GM12878 (cell line): Measurements from ENCODE around the gene CDH1. TPM values are rescaled to one million over a fixed set of nuclear protein-coding genes. Genes with fewer than 3 reads are reported as not detected.

Experiments used
- ATAC-seq: fragments of 200-7000 bp; cut with Tn5 transposase; 3 replicates; pipeline ENCODE4 v1.9.1; 2020; ENCODE audit warnings: mild to moderate bottlenecking, moderate library complexity
- BruUV-seq: library from RNA; stranded (reverse); fragments of 400-500 nt; replicated peaks from 2 replicates; lab custom pipeline; 2021; lab: Mats Ljungman, UMichigan
- CTCF ChIA-PET: fragments of 300-600 bp; sonication (Branson Sonifier 250); formaldehyde crosslinking; extraction: SDS; loops from one replicate; lab custom pipeline; 2021; ENCODE audit warnings: inconsistent platforms; lab: Yijun Ruan, JAX
- POLR2A ChIA-PET: fragments of 350-600 bp; formaldehyde crosslinking; extraction: SDS; loops from one replicate; lab custom pipeline; 2021; ENCODE audit warnings: inconsistent platforms; lab: Charles Lee
- RAD21 ChIA-PET: fragments of 300-600 bp; sonication (Branson Sonifier 250); formaldehyde crosslinking; loops from one replicate; lab custom pipeline; 2023; ENCODE audit warnings: antibody characterized with exemption; ENCODE audit not compliant: unreplicated experiment; lab: Charles Lee
- SMC1A ChIA-PET: fragments of 300-600 bp; sonication (Branson Sonifier 250); formaldehyde crosslinking; loops from one replicate; lab custom pipeline; 2023; ENCODE audit not compliant: unreplicated experiment, uncharacterized antibody; lab: Charles Lee
- DNase-seq: peaks from one replicate; pipeline ENCODE4 v3.0.0-alpha.2; 2011; ENCODE audit warnings: low read depth, low spot score
- FAIRE-seq: peaks from 3 replicates; lab custom pipeline; 2011; peaks lifted over from hg19 to GRCh38; lab: Jason Lieb, UNC
- H2AFZ ChIP-seq: 2 replicates; pipeline ENCODE4 v1.6.0; 2011; ENCODE audit warnings: low read depth, low read length, control low read depth; ENCODE audit not compliant: control insufficient read depth
- H3K27ac ChIP-seq: 2 replicates; pipeline ENCODE4 v1.5.1; 2011; ENCODE audit warnings: control low read depth; ENCODE audit not compliant: control insufficient read depth, insufficient read depth
- H3K27me3 ChIP-seq, 2 experiments: replicated peaks in 1 of 2; 2 replicates each; pipeline versions ENCODE4 v1.6.0 to v1.6.1; 2011; ENCODE audit warnings: low read length in 1 of 2; ENCODE audit not compliant: control insufficient read depth in 2 of 2, insufficient read depth in 2 of 2
- H3K36me3 ChIP-seq, 2 experiments: 2 replicates each; pipeline ENCODE4 v1.5.1; 2011; ENCODE audit warnings: low read length in 1 of 2; ENCODE audit not compliant: control insufficient read depth in 2 of 2, insufficient read depth in 2 of 2
- H3K4me1 ChIP-seq: 2 replicates; pipeline ENCODE4 v1.6.1; 2011; ENCODE audit warnings: mild to moderate bottlenecking, low read length, moderate library complexity, mixed read lengths; ENCODE audit not compliant: control insufficient read depth, insufficient read depth
- H3K4me2 ChIP-seq: 2 replicates; pipeline ENCODE4 v1.6.0; 2011; ENCODE audit warnings: control low read depth; ENCODE audit not compliant: control insufficient read depth, insufficient read depth
- H3K4me3 ChIP-seq: fragments of 200-600 bp; sonication (generic); 2 replicates; pipeline ENCODE4 v1.5.1; 2016
- H3K79me2 ChIP-seq: 2 replicates; pipeline ENCODE4 v1.6.0; 2011; ENCODE audit warnings: low read length; ENCODE audit not compliant: control insufficient read depth, insufficient read depth
- H3K9ac ChIP-seq: 2 replicates; pipeline ENCODE4 v1.8.0; 2011; ENCODE audit warnings: low read length, control low read depth, mixed read lengths; ENCODE audit not compliant: control insufficient read depth, insufficient read depth
- H3K9me3 ChIP-seq: replicated peaks from 3 replicates; pipeline ENCODE4 v1.5.1; 2011; ENCODE audit warnings: mild to moderate bottlenecking, low read length; ENCODE audit not compliant: control insufficient read depth, insufficient read depth
- H4K20me1 ChIP-seq: 2 replicates; pipeline ENCODE4 v1.6.0; 2011; ENCODE audit not compliant: control insufficient read depth, insufficient read depth
- BHLHE40 ChIP-seq, 2 experiments: fragments of 450-650 bp in 1 of 2; IDR thresholded peaks; 2 replicates each; pipeline ENCODE4 v1.6.1; 2011 to 2017; ENCODE audit warnings: low read depth in 2 of 2, borderline replicate concordance in 1 of 2, improper control_type of control experiment in 1 of 2, low read length in 1 of 2, mild to moderate bottlenecking in 1 of 2
- BMI1 ChIP-seq: fragments of 450-650 bp; IDR thresholded peaks from 2 replicates; pipeline ENCODE4 v1.6.1; 2016; ENCODE audit warnings: mild to moderate bottlenecking, moderate library complexity, borderline replicate concordance
- CHD1 ChIP-seq: IDR thresholded peaks from 2 replicates; pipeline ENCODE4 v1.6.1; 2012; ENCODE audit warnings: low read depth, low read length, improper control_type of control experiment
- MEF2B ChIP-seq: fragments of 450-650 bp; IDR thresholded peaks from 2 replicates; pipeline ENCODE4 v1.6.1; 2018; ENCODE audit warnings: mild to moderate bottlenecking, moderate library complexity; ENCODE audit not compliant: partially characterized antibody, poor library complexity, severe bottlenecking
- MYB ChIP-seq: fragments of 150-350 bp; IDR thresholded peaks from 2 replicates; pipeline ENCODE4 v1.6.1; 2014; ENCODE audit warnings: mild to moderate bottlenecking, low read depth, low read length, borderline replicate concordance
- NBN ChIP-seq: fragments of 450-650 bp; IDR thresholded peaks from 2 replicates; pipeline ENCODE4 v1.6.1; 2016
- POLR2A ChIP-seq: IDR thresholded peaks from 2 replicates; pipeline ENCODE4 v1.6.1; 2011; ENCODE audit warnings: low read depth, mild to moderate bottlenecking, low read length
- RBBP5 ChIP-seq: fragments of 200-600 bp; sonication (generic); conservative IDR thresholded peaks from 2 replicates; pipeline ENCODE4 v1.6.1; 2016
- RELA ChIP-seq: fragments of 450-650 bp; IDR thresholded peaks from 2 replicates; pipeline ENCODE4 v1.8.0; 2014; ENCODE audit warnings: borderline replicate concordance; ENCODE audit not compliant: partially characterized antibody
- SMAD1 ChIP-seq: fragments of 450-650 bp; IDR thresholded peaks from 2 replicates; pipeline ENCODE4 v1.6.1; 2018; ENCODE audit warnings: mild to moderate bottlenecking, low read depth; ENCODE audit not compliant: partially characterized antibody
- WGBS: methylation state at CpG from one replicate; pipeline ENCODE4 v1.1.6; 2016; ENCODE audit warnings: low lambda C conversion rate; ENCODE audit not compliant: insufficient replicate concordance, insufficient coverage; ENCODE audit errors: missing lambda C conversion rate; 5-methylcytosine and 5-hydroxymethylcytosine counted together
- in situ Hi-C: fragments of 300-500 bp; cut with MboI; formaldehyde crosslinking; loops from 9 replicates; pipeline ENCODE4 v1.14.3; 2018; ENCODE audit warnings: mixed read lengths
- intact Hi-C: fragments of 100-400 bp; cut with micrococcal nuclease; formaldehyde crosslinking; loops from one replicate; pipeline ENCODE4 v1.14.2; 2022; ENCODE audit not compliant: unreplicated experiment
- polyA plus RNA-seq, 11 experiments: library from polyadenylated mRNA; depleted of rRNA in 4 of 11; unstranded in 6 of 11; stranded (reverse) in 5 of 11; fragments of >200 nt; fragmentation: Nextera tagmentation in 4 of 11; fragmentation: Illumina TruSeq in 1 of 11; extraction: Ambion mirVana in 4 of 11; extraction: Trizol in 1 of 11; gene quantifications; 1 replicate in 1 of 11; 2 replicates in 10 of 11; pipeline versions ENCODE4 v1.2.1 to v1.2.3, GENCODE V29; 2011 to 2016; ENCODE audit warnings: inconsistent platforms in 2 of 11, missing spikeins in 2 of 11, low read depth in 1 of 11
- total RNA-seq, 4 experiments: library from RNA; depleted of rRNA in 3 of 4; stranded (reverse); fragments of >200 nt in 3 of 4; fragmentation: Illumina TruSeq in 1 of 4; extraction: Trizol in 1 of 4; gene quantifications; 2 replicates each; pipeline versions ENCODE4 v1.2.1 to v1.2.3, GENCODE V29; 2013 to 2021
- TF ChIP-seq, protein P1 (sequence below): IDR thresholded peaks from 2 replicates; pipeline ENCODE4 v1.6.1; 2011; ENCODE audit warnings: low read depth, mild to moderate bottlenecking, low read length, moderate library complexity, borderline replicate concordance; ENCODE audit errors: extremely low read depth
- TF ChIP-seq, protein P2 (sequence below): fragments of 450-650 bp; IDR thresholded peaks from 2 replicates; pipeline ENCODE4 v1.6.1; 2017; ENCODE audit warnings: mild to moderate bottlenecking, moderate library complexity
- TF ChIP-seq, protein P3 (sequence below): IDR thresholded peaks from 2 replicates; pipeline ENCODE4 v1.6.1; 2012; ENCODE audit warnings: improper control_type of control experiment, low read depth, low read length; ENCODE audit not compliant: insufficient replicate concordance

The CDH1 gene
- total and polyA plus RNA-seq, 10 of the 15 experiments (the other 5 are each of a cell fraction or from before 2014, with no cell fraction given) = 2.2 to 30.6 (median 17.7) TPM

DNA sequence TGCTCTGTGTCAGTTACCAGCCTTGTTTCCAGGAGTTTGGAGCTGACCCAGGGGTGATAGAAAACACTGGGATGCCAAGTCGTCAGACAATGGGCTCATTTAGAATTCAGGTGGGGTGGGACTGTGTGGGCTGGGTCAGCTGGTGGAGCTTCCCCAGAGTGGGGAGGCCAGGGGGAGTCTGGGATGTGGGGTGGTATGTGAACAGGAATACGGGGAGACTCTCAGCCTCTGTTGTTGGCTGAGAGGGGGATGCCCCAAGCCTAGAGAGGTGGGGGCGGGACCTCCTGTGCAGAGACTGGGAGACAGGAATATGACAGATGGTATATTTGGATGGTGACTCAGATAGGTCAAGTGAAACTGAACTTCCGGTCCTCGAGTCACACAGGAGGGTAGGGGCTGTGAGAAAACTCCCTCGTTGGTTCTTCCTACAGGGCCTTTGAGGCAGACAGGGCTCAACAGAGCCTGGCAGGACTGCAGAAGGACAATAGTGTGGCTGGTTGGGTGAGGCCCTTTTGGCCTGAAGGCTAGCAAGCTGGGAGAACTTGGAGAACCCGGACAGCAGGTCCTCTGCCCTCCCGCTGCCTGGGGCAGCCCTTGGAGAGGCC lies 23.7 kb downstream of the CDH1 start:
- in situ Hi-C loops (loop anchor here (25.0 kb wide), 1 partner anchor 1652 kb away; no protein-coding TSS in a partner anchor), intact Hi-C loops (loop anchor here (1.0 kb wide), 1 partner anchor 16 kb away; no protein-coding TSS in a partner anchor)
- Histone ChIP-seq H3K36me3 (no peaks in the 10 kb centered on the region), H3K4me1 (peaks cover 69% of the 10 kb centered on the region), H3K27ac (peak overlapping the region; percentile 69), H2AFZ (peak overlapping the region; percentile 30; the same call in 1 of the 2 replicates), H4K20me1 (no peaks in the 10 kb centered on the region), H3K4me2 (peak overlapping the region; percentile 74), H3K79me2 (peaks cover 4% of the 10 kb centered on the region), H3K9ac (peak overlapping the region; percentile 68), H3K4me3 (peak overlapping the region; percentile 44), H3K9me3 (no peaks in the 10 kb centered on the region; the same call in 2 of the 3 replicates), H3K27me3 (no peaks in the 10 kb centered on the region)
- RAD21 ChIA-PET = interaction anchor here (1.0 to 1.5 kb wide), 3 partner anchors 10 to 290 kb away, joined by 3 to 4 read pairs (median 4); no protein-coding TSS in a partner anchor
- POLR2A ChIA-PET = interaction anchor here (0.6 kb wide), 2 partner anchors 10 to 1190 kb away, joined by 3 to 5 read pairs; no protein-coding TSS in a partner anchor
- CTCF ChIA-PET = interaction anchor here (1.1 to 2.1 kb wide), 2 partner anchors 12 to 39 kb away, joined by 3 to 5 read pairs; no protein-coding TSS in a partner anchor
- peak; percentile 73 for ATAC-seq
- DNase-seq = peak; percentile 95
- FAIRE-seq = peak; percentile 85
- SMC1A ChIA-PET = interaction anchor here (0.6 to 1.9 kb wide), 6 partner anchors 15 to 64 kb away, joined by 3 to 5 read pairs (median 4); no protein-coding TSS in a partner anchor
- BruUV-seq = no TSS peak
- WGBS = 0% methylated on average over 8 of the region's 8 CpGs
- TF ChIP-seq RBBP5 (no peak), CHD1 (no peak), RELA (peak; percentile 64), BMI1 (no peak), POLR2A (peak; percentile 69), MEF2B (peak; percentile 78), SMAD1 (no peak), BHLHE40 (IDR thresholded peaks at IDR 0.05; ENCODE audit: borderline replicate concordance in 1 of 2, low read depth in 2 of 2, low read length in 1 of 2) (no peak; a peak in 1 of 4 replicates), MYB (no peak), NBN (no peak)
- TF ChIP-seq, protein P1, sequence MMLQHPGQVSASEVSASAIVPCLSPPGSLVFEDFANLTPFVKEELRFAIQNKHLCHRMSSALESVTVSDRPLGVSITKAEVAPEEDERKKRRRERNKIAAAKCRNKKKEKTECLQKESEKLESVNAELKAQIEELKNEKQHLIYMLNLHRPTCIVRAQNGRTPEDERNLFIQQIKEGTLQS = peak; percentile 46; the same call in 1 of the 2 replicates
- TF ChIP-seq, protein P2, sequence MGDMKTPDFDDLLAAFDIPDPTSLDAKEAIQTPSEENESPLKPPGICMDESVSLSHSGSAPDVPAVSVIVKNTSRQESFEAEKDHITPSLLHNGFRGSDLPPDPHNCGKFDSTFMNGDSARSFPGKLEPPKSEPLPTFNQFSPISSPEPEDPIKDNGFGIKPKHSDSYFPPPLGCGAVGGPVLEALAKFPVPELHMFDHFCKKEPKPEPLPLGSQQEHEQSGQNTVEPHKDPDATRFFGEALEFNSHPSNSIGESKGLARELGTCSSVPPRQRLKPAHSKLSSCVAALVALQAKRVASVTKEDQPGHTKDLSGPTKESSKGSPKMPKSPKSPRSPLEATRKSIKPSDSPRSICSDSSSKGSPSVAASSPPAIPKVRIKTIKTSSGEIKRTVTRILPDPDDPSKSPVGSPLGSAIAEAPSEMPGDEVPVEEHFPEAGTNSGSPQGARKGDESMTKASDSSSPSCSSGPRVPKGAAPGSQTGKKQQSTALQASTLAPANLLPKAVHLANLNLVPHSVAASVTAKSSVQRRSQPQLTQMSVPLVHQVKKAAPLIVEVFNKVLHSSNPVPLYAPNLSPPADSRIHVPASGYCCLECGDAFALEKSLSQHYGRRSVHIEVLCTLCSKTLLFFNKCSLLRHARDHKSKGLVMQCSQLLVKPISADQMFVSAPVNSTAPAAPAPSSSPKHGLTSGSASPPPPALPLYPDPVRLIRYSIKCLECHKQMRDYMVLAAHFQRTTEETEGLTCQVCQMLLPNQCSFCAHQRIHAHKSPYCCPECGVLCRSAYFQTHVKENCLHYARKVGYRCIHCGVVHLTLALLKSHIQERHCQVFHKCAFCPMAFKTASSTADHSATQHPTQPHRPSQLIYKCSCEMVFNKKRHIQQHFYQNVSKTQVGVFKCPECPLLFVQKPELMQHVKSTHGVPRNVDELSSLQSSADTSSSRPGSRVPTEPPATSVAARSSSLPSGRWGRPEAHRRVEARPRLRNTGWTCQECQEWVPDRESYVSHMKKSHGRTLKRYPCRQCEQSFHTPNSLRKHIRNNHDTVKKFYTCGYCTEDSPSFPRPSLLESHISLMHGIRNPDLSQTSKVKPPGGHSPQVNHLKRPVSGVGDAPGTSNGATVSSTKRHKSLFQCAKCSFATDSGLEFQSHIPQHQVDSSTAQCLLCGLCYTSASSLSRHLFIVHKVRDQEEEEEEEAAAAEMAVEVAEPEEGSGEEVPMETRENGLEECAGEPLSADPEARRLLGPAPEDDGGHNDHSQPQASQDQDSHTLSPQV = no peak
- TF ChIP-seq, protein P3, sequence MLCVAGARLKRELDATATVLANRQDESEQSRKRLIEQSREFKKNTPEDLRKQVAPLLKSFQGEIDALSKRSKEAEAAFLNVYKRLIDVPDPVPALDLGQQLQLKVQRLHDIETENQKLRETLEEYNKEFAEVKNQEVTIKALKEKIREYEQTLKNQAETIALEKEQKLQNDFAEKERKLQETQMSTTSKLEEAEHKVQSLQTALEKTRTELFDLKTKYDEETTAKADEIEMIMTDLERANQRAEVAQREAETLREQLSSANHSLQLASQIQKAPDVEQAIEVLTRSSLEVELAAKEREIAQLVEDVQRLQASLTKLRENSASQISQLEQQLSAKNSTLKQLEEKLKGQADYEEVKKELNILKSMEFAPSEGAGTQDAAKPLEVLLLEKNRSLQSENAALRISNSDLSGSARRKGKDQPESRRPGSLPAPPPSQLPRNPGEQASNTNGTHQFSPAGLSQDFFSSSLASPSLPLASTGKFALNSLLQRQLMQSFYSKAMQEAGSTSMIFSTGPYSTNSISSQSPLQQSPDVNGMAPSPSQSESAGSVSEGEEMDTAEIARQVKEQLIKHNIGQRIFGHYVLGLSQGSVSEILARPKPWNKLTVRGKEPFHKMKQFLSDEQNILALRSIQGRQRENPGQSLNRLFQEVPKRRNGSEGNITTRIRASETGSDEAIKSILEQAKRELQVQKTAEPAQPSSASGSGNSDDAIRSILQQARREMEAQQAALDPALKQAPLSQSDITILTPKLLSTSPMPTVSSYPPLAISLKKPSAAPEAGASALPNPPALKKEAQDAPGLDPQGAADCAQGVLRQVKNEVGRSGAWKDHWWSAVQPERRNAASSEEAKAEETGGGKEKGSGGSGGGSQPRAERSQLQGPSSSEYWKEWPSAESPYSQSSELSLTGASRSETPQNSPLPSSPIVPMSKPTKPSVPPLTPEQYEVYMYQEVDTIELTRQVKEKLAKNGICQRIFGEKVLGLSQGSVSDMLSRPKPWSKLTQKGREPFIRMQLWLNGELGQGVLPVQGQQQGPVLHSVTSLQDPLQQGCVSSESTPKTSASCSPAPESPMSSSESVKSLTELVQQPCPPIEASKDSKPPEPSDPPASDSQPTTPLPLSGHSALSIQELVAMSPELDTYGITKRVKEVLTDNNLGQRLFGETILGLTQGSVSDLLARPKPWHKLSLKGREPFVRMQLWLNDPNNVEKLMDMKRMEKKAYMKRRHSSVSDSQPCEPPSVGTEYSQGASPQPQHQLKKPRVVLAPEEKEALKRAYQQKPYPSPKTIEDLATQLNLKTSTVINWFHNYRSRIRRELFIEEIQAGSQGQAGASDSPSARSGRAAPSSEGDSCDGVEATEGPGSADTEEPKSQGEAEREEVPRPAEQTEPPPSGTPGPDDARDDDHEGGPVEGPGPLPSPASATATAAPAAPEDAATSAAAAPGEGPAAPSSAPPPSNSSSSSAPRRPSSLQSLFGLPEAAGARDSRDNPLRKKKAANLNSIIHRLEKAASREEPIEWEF = peak; percentile 78
